H1 (cell line): Measurements from ENCODE around the gene FOXF2.

Experiments
- BRCA1 ChIP-seq: IDR thresholded peaks from 2 replicates; pipeline ENCODE4 v1.6.1; 2012; ENCODE audit warnings: low read depth, low read length, improper control_type of control experiment
- CEBPB ChIP-seq: IDR thresholded peaks from 2 replicates; pipeline ENCODE4 v1.6.1; 2012; ENCODE audit warnings: low read depth, low read length
- JUN ChIP-seq: IDR thresholded peaks from 2 replicates; pipeline ENCODE4 v1.6.1; 2011; ENCODE audit warnings: low read depth, mild to moderate bottlenecking, improper control_type of control experiment, low read length
- KDM5A ChIP-seq: fragments of 200-600 bp; IDR thresholded peaks from 2 replicates; pipeline ENCODE4 v1.7.1; 2012; ENCODE audit warnings: mild to moderate bottlenecking, low read length, inconsistent platforms, mixed read lengths
- MAFK ChIP-seq: IDR thresholded peaks from 2 replicates; pipeline ENCODE4 v1.6.1; 2012; ENCODE audit warnings: low read depth, mild to moderate bottlenecking, improper control_type of control experiment, low read length
- NANOG ChIP-seq: IDR thresholded peaks from 2 replicates; pipeline ENCODE4 v1.6.1; 2011; ENCODE audit warnings: low read length, low read depth, mild to moderate bottlenecking, inconsistent platforms; ENCODE audit not compliant: insufficient read depth, poor library complexity, severe bottlenecking
- PHF8 ChIP-seq: fragments of 200-600 bp; sonication (generic); conservative IDR thresholded peaks from 2 replicates; pipeline ENCODE4 v1.7.1; 2012; ENCODE audit warnings: low read depth, mild to moderate bottlenecking, inconsistent platforms, low read length, moderate library complexity
- POLR2A ChIP-seq, 2 experiments: IDR thresholded peaks; 1 replicate in 1 of 2; 2 replicates in 1 of 2; pipeline ENCODE4 v1.6.1; 2011; ENCODE audit warnings: low read depth in 2 of 2, low read length in 2 of 2, mild to moderate bottlenecking in 2 of 2; ENCODE audit errors: control extremely low read depth in 1 of 2
- RNF2 ChIP-seq: fragments of 200-900, 300-1000 bp; sonication (generic); IDR thresholded peaks from 2 replicates; pipeline ENCODE4 v1.7.1; 2016; ENCODE audit warnings: borderline replicate concordance, low read depth, mild to moderate bottlenecking, antibody characterized with exemption, low read length; ENCODE audit not compliant: poor library complexity, severe bottlenecking; ENCODE audit errors: missing control alignments
- ZNF274 ChIP-seq: IDR thresholded peaks from 2 replicates; pipeline ENCODE4 v1.7.0; 2012; ENCODE audit warnings: low read length, borderline replicate concordance; ENCODE audit errors: extremely low read depth
- TF ChIP-seq, protein P1 (sequence below), 3 experiments: IDR thresholded peaks; 1 replicate in 2 of 3; 2 replicates in 1 of 3; pipeline versions ENCODE4 v1.5.1 to v1.6.1; 2011; ENCODE audit warnings: low read length in 3 of 3, mild to moderate bottlenecking in 3 of 3, inconsistent platforms in 2 of 3, low read depth in 1 of 3, moderate library complexity in 1 of 3; ENCODE audit not compliant: insufficient read depth in 1 of 3; ENCODE audit errors: control extremely low read depth in 1 of 3

DNA sequence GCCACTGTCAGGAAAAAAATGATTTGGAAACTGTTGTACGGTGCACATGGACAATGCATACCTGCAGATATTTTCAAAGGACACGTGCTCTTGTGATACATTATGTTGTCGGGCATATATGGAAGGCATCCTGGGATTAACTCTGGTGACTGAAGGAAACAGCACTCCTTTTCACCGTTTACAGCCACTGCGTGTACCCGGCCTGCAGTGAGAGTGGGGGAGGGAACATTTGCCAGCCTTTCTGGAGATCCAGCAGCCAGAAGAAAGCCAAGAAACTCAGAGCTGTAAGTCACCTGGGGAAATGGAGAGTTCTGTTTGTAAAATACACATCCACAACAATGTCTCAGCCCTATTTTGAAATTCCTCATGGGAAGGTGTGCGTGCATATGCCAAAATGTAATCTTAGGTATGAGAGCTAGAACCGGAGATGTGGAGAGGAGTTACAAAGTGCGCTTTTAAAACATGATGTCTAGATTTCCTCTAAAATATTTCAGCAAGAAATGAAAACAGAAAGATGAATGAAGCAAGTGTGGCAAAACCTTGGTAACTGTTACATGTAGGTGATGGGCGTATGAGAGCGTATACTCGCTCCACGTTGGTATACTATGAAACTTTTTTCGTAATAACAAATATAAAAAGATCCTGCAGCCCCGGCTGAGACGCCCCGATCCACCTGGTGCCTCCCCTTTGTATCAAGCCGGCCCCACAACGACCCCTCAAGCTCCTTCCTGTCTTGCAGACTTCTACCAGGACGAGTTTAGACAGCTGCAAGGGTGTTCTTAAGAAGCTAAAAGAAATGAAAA, 8.6 kb upstream of the FOXF2 start:
- TF ChIP-seq, protein P1, sequence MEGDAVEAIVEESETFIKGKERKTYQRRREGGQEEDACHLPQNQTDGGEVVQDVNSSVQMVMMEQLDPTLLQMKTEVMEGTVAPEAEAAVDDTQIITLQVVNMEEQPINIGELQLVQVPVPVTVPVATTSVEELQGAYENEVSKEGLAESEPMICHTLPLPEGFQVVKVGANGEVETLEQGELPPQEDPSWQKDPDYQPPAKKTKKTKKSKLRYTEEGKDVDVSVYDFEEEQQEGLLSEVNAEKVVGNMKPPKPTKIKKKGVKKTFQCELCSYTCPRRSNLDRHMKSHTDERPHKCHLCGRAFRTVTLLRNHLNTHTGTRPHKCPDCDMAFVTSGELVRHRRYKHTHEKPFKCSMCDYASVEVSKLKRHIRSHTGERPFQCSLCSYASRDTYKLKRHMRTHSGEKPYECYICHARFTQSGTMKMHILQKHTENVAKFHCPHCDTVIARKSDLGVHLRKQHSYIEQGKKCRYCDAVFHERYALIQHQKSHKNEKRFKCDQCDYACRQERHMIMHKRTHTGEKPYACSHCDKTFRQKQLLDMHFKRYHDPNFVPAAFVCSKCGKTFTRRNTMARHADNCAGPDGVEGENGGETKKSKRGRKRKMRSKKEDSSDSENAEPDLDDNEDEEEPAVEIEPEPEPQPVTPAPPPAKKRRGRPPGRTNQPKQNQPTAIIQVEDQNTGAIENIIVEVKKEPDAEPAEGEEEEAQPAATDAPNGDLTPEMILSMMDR (IDR thresholded peaks at IDR 0.05; ENCODE audit: control extremely low read depth in 1 of 3, insufficient read depth in 1 of 3, low read depth in 1 of 3, low read length in 3 of 3): no peak
- TF ChIP-seq JUN: no peak
- TF ChIP-seq ZNF274: no peak
- TF ChIP-seq PHF8: no peak
- TF ChIP-seq POLR2A (IDR thresholded peaks at IDR 0.05; ENCODE audit: control extremely low read depth in 1 of 2, low read depth in 2 of 2, low read length in 2 of 2): no peak
- TF ChIP-seq MAFK: no peak
- no peak for TF ChIP-seq KDM5A
- TF ChIP-seq CEBPB: no peak
- TF ChIP-seq NANOG: no peak
- no peak for TF ChIP-seq BRCA1
- TF ChIP-seq RNF2: peak; percentile 96
